HUDEP-2 (cell line): ENCODE data around the gene SLC27A5.

Source experiments
- DNase-seq, 76 experiments: peaks; one replicate each; lab custom pipeline; 2025; ENCODE audit not compliant: unreplicated experiment in 76 of 76; lab: John Stamatoyannopoulos, UW

SLC27A5 gene

DNA sequence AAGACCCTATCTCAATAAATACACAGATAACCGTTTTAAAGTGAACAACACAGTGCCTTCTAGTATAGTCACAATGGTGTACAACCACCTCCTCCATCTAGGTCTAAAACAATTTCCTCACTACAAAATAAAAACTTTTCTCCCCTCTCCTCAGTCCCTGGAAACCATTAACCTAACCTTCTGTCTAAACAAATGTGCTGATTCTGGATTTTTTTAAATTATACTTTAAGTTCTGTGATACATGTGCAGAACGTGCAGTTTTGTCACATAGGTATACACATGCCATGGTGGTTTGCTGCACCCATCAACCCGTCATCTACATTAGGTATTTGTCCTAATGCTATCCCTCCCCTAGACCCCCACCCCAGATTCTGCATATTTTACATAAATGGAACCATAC, 17.6 kb upstream of the SLC27A5 start:
- DNase-seq: no peak

DNA sequence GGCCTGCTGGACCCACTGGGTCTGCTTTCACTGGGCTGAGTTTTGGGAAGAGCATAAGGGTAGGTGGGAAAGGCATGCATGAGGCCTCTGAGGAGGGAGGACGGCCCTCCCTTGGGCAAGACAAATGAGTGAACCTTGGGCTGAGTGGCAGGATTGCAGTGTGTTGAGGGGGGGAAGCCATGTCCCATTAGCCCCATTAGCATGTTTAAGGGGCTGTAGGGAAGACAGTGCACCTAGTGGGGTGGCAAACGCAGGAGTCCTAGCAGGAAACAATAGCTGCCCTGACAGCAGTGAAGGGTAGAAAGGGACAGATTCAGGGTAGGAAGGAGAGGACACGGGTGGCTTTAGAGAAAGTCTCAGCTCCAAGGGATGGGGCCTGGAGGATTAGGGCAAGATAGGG, 10.9 kb upstream of the SLC27A5 start:
- DNase-seq: no peak

DNA sequence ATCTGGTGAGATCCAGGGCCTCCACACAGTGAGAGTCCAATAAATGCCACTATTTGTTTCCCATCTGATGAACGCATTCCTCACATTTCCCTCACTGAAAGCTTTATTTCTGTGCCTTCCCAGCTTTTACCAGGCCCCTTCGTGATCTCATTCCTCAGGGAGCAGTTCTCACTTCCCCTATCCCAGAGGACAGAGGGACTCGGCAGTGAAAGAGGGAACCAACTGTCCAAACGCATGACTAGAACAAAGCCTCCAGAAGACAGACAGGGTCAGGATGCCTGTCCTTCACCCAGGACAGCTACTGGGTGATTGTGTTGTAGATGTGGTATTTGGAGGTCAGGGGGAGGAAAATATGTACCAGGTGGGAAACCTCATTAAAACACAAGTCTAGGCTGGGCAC, 9.9 kb upstream of the SLC27A5 start:
- no peak for DNase-seq

DNA sequence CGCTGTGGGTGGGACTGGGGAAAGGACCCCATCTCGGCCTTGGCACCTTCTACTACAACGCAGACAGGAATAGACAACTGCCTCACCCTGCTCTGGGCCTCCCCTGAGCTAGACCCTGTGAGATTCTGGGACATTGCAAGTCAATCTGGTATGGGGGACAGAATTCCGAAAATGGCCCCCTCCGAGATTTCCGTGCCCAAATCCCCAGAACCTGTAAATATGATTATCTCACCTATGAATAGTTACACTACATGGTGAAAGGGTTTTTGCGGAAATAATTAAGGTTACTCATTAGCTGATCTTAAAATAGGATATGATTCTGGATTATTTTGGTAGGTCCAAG, 8.4 kb upstream of the SLC27A5 start:
- no peak for DNase-seq

DNA sequence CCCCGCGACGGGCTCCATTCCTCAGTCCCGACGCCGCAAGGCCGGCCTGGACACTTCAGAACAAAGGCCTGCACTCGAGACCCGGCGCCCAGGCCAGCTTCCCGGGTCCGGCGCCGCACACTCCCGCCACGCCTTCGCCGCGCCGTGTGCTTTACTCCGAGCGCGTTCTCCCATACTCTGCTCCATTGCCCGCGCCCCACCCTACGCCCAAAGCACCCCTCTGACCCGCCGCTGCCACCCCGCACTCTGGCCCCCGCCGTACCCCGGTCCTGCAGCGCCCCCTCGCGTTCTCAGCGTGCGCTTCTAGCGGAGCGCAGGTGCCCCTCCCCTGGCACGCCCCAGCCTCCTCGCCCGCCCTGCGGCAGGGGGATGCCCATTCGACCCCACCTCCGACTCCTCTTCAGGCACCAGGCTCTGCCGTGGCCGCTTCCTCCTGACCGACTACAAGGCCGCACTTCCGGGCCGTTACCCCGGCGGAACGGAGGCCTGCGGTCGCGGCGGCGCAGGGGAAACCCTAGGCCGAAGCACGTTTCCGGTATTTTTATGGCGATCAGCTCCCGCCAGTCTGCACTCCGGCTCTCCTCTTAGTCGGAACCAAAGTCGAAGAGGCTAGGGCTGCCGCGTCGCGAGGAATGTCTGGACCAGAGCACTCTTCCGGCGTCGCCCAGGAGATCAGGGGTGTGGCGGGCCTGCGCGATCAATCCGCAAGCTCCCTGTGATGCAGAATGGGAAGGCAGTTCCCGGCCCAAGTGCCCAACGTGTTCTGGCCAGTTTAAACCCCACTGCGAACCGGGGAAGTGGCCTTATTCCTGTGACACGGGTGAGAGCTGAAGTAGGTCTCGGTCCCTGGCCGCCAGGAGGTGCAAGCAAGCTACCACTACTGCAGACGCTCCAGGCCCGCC, 7.8 kb upstream of the SLC27A5 start, which contains the start of gene ZBTB45:
Gene ZBTB45 (minus strand): TSS at position 456 of the 902 bp plus-strand sequence. CDS start 2,137 bp downstream, outside the sequence.
- DNase-seq: peak; percentile 80 to 99 (median 95)

DNA sequence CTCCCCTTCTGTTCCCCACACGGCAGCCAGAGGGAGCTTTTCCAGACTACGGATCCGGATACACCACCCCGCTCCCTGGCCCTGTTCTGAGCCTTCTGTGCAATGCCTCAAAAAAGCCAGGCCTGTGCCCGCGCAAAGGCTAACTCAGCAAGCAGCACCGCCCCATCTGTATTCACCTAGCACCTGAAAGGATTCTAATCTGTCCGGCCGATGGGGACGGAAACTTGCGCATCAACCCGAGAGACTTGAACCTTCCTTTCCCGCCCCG, 7.2 kb upstream of the SLC27A5 start:
- peak in 61 of 76 experiments; percentile 5 to 97 (median 62) for DNase-seq

DNA sequence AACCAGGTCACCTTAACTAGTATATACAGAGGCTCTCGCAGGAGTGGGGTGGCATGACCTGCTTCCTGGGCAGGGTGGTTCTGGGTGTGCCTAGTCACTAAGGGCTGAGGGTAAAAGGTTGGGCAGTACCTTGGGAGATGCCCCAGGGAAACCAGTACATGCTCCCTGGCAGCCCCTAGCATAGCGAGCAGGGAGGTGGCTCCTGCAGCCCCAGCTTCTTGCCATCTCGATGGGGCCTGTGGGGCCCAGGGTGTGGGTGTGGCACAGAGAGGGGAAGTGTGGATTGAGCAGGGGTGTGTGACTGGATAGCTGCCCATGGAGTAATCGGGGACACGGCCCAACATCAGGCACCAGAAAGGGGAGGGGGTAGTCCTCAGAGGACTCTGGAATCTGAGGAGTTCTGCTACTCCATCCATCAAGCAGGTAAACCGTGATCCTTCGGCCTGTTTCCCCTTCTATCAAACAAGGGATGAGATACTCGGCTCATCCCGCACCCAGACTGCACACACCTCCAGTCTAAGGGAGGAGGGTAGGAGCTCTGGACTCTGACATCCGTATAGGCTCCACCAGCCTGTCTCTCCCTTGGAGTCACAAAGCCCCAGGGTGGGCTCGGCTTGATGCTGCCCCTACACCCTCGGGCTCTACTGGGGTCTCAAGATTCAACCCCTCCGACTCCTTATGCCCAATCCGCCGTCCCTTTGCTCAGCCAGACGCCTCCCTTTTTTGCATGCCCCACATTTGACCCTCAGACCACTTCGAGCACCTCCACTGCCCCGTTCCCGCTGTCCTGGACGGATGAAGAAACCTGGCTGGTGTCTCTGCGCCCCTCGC, 6.7 kb upstream of the SLC27A5 start:
- peak in 66 of 76 experiments; percentile 10 to 82 (median 64) for DNase-seq

DNA sequence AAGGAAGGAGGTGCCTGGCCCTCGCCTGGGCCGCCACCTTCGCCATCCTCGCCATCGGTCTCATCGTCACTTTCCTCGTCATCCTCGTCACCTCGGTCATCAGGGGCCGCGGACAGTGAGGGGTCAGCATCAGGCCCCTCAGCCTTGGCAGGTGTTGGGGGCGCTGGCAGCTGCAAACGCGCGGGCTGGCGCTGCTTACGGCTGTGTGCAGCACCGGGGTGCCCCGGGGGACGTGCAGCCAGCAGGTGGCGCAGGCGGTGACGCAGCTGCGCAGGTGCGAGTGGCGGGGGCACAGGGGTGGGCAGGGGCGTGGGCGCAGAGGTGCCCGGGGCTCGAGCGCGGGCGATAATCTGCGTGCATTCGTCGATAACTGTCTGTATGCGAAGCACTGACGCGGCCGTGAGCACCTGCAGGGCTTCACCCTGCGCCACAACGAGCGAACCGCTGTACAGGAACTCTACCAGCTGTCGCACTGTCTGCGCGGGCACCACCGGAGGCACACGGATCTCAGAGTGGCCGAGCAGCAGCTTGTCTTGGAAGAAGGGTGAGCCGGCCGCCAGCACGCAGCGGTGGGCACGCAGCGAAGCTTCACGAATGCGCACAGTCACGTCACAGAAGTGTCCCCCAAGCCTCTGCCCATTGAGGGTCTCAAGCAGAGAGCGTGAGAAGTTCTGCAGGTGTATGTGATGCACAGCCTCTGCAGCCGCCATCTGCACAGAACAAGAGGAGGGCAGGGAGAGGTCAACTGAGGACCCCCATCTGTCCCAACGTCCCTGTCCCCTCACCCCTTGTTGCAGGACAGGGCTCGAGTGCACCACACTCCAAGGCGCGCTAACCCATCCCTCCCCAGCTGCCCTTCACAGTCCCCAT, 5.4 kb upstream of the SLC27A5 start:
- DNase-seq: no peak

DNA sequence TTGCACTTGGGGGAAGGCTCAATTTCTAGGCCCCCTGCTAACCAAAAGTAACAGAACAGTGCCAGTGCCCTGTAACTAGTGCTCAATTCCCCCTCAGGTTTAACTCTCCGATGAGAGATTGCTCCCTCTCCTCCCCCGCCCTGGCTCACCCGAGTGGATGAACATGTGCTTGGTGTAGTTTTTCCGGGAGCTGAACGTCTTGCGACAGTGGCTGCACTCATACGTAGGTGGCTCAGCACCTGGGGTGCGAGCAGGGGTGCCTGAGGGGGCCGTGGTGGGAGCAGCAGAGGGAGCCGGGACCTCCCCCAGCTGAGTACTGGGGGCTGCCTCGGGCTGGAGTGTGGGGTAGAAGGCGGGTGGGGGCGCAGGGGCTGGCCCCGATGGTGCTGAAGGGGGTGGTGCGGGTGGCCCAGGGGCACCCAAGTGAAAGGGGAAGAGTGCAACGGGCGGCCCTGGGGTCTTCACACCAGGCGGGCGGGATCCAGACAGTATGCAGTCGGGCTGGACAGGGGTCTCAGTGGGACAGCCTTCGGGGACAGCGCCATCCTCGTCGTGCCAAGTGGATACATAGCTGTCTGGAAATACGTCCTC, 4.5 kb upstream of the SLC27A5 start:
- DNase-seq: no peak

DNA sequence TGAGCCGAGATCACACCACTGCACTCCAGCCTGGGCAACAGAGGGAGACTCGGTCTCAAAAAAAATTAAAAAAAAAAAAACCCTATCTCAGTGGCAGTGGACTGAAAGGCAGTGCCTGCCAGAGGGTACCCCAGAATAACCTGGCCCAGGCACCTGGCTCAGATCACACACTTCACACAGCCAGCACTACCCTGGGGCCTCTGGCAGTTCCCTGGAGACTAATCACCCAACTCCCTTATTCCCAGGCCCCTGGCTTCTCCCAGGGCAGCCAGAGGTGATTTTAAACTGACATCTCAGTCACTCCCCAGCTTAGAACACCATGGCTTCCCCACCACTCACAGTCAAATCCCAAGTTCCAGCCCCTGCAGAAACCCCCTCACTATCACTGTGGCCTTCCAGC, 3.5 kb upstream of the SLC27A5 start:
- DNase-seq: no peak

DNA sequence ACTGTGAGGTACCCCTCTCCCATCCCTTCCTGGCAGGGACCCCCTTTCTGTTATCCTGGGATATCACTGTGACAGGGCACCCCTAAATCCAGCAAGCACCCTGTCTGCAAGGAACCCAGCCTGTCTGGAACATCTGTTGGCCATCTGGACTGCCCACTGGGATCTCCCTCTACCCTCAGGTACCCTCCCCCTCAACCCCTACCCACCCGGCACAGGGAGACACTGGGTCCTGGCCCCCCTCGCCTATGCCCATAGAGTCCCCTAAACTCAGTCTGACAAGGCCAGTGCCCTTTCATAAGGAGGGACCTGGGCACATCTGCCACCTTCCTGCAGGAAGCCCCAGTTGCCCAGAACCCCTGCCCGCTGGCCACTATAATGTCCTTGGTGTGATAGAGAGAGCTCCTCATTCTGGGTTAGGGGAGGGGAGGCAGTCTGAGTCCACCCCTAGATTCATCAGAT, 2.8 kb upstream of the SLC27A5 start:
- peak in 2 of 76 experiments; percentile 4 to 34 for DNase-seq

DNA sequence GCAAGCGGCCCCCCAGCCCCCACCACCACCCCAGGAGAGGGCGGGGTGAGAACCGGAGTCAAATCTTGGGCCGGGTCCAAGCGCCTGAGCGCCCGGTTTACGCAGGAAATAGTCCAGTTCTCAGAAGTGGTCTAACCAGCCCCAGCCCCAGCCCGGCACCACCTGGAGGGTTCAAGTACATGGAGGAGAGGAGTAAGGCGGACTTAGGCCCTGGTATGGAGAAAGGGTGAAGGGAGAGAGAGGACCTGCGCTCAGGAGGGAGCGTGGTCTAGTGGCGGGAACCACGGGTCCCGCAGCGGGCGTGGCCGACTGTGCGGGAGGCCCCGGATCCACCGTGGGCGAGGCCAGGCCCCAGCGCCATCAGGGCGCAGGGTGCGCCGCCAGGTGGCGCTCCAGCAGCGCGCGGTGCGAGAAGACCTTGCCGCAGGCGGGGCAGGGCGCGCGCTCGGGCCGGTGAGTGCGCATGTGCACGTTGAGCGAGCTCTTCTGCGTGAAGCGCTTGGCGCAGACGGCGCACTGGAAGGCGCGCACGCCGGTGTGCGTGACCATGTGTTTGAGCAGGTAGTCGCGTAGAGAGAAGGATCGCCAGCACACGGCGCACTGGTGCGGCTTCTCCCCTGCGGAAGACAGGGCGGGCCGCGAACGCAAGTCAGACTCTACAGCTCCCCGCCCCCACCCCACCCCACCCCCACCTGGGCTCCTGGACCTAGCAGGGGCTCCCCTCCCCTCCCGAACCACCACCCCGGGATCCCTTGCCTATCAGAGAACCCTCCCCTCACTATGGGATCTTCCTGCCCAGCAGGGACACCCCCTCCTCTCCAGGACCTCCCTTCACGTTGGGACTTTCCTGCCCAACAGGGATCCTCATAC, 2.1 kb upstream of the SLC27A5 start:
- peak in 75 of 76 experiments; percentile 73 to 99 (median 96) for DNase-seq

DNA sequence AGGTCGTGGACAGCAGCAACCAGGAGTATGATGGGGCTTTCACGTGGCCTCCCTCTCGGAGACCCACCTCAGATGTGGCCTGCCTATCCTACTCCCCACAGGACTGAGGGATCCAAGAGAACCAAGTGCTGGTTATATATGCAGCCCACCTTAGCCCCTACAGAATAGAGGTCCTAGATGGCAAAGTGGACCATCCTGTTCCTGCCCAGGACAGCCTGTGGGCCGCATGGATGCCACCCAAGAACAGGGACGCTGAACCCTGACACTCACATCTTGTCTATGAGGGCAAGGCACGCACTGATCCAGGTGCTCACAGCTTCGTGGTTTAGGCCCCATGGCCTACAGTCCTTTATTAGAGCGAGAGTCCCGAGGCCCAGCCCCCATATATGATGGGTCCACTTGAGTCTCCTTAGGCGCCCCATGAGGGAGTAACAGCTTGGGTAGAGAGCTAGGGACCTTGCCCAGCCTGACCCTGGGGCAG, 1.5 kb upstream of the SLC27A5 start:
- peak in 1 of 76 experiments; percentile 50 for DNase-seq

DNA sequence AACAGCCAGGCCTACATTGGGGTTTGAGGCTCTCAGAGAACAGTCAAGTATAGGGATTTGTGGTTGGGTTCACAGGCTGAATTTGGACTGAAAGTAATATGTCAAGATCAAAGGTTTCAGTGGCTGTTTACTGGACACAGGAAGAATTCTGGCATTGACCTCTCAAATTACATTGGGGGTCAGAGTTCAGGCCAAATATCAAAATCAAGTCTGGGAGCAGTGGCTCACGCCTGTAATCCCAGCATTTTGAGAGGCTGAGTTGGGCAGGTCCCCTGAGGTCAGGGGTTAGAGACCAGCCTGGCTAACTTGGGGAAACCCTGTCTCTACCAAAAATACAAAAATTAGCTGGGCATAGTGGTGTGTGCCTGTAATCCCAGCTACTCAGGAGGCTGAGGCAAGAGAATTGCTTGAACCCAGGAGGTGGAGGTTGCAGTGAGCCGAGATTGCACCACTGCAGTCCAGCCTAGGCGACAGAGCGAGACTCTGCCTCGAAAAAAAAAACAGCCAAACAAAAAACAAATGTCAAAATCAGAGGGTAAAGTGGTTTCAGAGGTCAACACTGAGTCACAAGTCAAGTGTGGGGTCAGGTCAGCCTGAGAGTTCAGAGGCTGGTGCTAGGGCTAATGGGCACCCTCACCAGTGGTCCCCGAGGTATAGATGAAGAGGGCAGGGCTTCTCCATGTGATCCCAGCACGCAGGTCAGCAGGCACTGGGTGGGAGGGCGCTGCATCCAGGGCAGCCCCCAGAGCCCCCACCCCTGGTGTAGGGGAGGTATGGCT, 1.5 kb downstream of the SLC27A5 start:
- no peak for DNase-seq

DNA sequence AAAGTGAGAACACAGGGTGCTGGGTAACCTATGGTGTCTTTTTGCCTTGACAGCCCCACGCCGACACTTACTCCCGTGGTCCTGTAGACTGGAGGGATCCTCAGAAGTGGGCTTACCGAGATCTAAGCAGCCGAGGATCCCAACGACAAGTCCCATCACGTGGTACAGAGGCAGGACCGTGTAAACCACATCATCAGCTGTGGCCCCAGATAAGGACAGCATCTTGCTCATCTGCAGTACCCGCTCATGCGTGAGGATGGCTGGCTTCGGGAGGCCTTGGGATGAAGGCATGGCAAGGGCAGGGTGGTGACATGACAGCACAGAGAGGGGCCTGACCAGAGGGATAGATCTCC, 2.1 kb downstream of the SLC27A5 start:
- DNase-seq: peak in 74 of 76 experiments; percentile 32 to 93 (median 80)

DNA sequence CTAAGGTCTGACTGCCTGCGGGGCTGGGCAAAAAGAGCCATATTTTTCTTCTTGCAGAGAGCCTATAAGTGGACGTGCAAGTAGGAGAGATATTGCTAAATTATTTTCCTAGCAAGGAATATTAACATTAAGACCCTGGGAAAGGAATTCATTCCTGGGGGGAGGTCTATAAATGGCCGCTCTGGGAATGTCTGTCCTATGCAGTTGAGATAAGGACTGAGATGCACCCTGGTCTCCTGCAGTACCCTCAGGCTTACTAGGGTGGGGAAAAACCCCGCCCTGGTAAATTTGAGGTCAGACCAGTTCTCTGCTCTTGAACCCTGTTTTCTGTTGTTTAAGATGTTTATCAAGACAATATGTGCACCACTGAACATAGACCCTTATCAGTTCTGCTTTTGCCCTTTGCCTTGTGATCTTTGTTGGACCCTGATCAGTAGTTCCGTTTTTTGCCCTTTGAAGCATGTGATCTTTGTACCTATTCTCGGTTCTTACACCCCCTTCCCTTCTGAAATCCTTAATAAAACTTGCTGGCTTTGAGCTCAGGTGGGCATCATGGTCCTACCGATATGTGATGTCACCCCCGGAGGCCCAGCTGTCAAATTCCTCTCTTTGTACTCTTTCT, 4.1 kb downstream of the SLC27A5 start:
- DNase-seq: peak in 5 of 76 experiments; percentile 14 to 43 (median 20)

DNA sequence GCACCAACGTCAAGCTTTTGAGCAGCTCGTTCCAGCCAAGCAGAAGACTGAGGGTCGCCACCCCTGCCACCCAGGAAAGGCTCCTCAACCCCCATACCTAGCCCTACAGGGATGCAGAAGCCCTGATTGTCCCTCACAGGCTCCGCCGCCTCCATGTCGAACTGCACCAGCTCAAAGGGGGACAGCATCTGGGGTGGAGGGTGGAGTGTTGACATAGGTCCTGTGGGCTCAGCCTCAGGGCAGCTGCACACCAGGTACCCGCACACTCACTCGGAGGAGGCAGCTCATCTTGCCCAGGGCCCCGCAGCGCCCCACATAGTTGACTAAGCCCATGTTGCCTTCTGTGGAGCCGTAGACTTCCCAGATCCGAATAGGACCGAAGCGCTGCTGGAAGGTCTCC, 11.6 kb downstream of the SLC27A5 start:
- no peak for DNase-seq
